Gastroesophageal sphincter (tissue), 4 donors: ENCODE results near the gene APBB3. TPM values are rescaled to one million over a fixed set of nuclear protein-coding genes. Genes with fewer than 3 reads are reported as not detected.

ENCODE experiments used
- ATAC-seq: fragments of 150-250 bp; one replicate; pipeline ENCODE4 v1.9.1; 2016; ENCODE audit warnings: mild to moderate bottlenecking, moderate library complexity
- H3K27ac ChIP-seq, 4 donors: fragments of 200-600 bp; sonication (generic) in 3 of 4; 1 replicate in 3 of 4; 2 replicates in 1 of 4; pipeline ENCODE4 v1.5.1; 2016 to 2019
- H3K27me3 ChIP-seq: fragments of 200-600 bp; sonication (generic); one replicate; pipeline ENCODE4 v1.5.1; 2019
- H3K36me3 ChIP-seq, 2 donors: fragments of 200-600 bp; sonication (generic); one replicate each; pipeline ENCODE4 v1.5.1; 2019; ENCODE audit warnings: control low read depth in 1 of 2
- H3K4me1 ChIP-seq, 3 donors: fragments of 200-600 bp; sonication (generic); 1 replicate in 2 of 3; 2 replicates in 1 of 3; pipeline ENCODE4 v1.5.1; 2016 to 2019; ENCODE audit warnings: control low read depth in 2 of 3
- H3K4me3 ChIP-seq, 2 donors: fragments of 200-600 bp; sonication (generic); one replicate each; pipeline ENCODE4 v1.5.1; 2019; ENCODE audit warnings: mild to moderate bottlenecking in 1 of 2, moderate library complexity in 1 of 2
- H3K9me3 ChIP-seq, 3 donors: fragments of 200-600 bp; sonication (generic); one replicate each; pipeline ENCODE4 v1.5.1; 2017 to 2019; ENCODE audit warnings: control low read depth in 2 of 3
- CTCF ChIP-seq, 4 experiments: fragments of 200-600 bp in 2 of 4; fragments of 450-650 bp in 2 of 4; sonication (generic) in 1 of 4; IDR thresholded peaks; one replicate each; pipeline ENCODE4 v1.5.1; 2017 to 2019; ENCODE audit warnings: antibody characterized with exemption in 4 of 4, mild to moderate bottlenecking in 2 of 4, moderate library complexity in 2 of 4
- EP300 ChIP-seq: sonication (generic); formaldehyde crosslinking; IDR thresholded peaks from one replicate; pipeline ENCODE4 v1.6.1; 2017; ENCODE audit warnings: antibody characterized with exemption, mild to moderate bottlenecking
- POLR2A ChIP-seq, 2 donors: fragments of 450-650 bp; IDR thresholded peaks; one replicate each; pipeline ENCODE4 v1.6.1; 2017; ENCODE audit warnings: antibody characterized with exemption in 2 of 2, mild to moderate bottlenecking in 2 of 2, moderate library complexity in 1 of 2
- POLR2AphosphoS5 ChIP-seq: sonication (generic); formaldehyde crosslinking; IDR thresholded peaks from one replicate; pipeline ENCODE4 v1.6.1; 2017; ENCODE audit warnings: antibody characterized with exemption
- WGBS, 2 donors: methylation state at CpG; one replicate each; pipeline ENCODE4 v1.1.5; 2018; ENCODE audit warnings: low coverage in 1 of 2; 5-methylcytosine and 5-hydroxymethylcytosine counted together
- small RNA-seq, 4 donors: library from RNA; depleted of rRNA; stranded (forward); fragments of <200 nt; gene quantifications; one replicate each; pipeline ENCODE3, GENCODE V24; 2016
- total RNA-seq, 4 donors: library from RNA; depleted of rRNA; stranded (reverse); fragments of >200 nt; gene quantifications; one replicate each; pipeline ENCODE4 v1.1.0, GENCODE V29; 2016

Gene APBB3
- total RNA-seq, 4 donors from 2014 or later = 9.7 to 25.1 (median 17.5) TPM

GRCh38 chr5:140509898-140510297 lies 54.5 kb downstream of the APBB3 start:
- TF ChIP-seq EP300 (no peak), POLR2A (IDR thresholded peaks at IDR 0.05) (no peak), POLR2AphosphoS5 (no peak), CTCF (IDR thresholded peaks at IDR 0.05) (no peak)
- Histone ChIP-seq H3K9me3 (no peaks in the 10 kb centered on the region), H3K4me3 (no peak overlapping the region), H3K27ac (no peak overlapping the region), H3K27me3 (no peaks in the 10 kb centered on the region), H3K4me1 (no peaks in the 10 kb centered on the region), H3K36me3 (peaks cover 0 to 100% of the 10 kb centered on the region in 2 donors)
- WGBS, 2 donors = 76 to 85% methylated on average over 4 of the region's 4 CpGs
- no peak for ATAC-seq

Small RNA genes within 50 kb of the gene (small RNA-seq; reads per million reads assigned to genes)
- gene RF00279 (0 reads per million in 4 donors), gene RF00443 (0 reads per million in 4 donors)

Other genes with a start within 250 kb of the APBB3 start
- gene HBEGF, start 218.0 kb downstream of the APBB3 start, total RNA-seq = 10 to 100 TPM in 1 of 4 donors, 1 to 10 TPM in 3; 4.7 to 17.4 (median 6.6) TPM
- not detected for gene SLC4A9, start 204.4 kb downstream of the APBB3 start, total RNA-seq
- 100 to 1,000 TPM in 1 of 4 donors, 10 to 100 TPM in 3; 52.7 to 156 (median 84.5) TPM for gene ANKHD1, start 162.8 kb downstream of the APBB3 start, total RNA-seq
- 10 to 100 TPM in 2 of 4 donors, 1 to 10 TPM in 2; 1.8 to 21.5 (median 11.2) TPM for gene EIF4EBP3, start 16.9 kb downstream of the APBB3 start, total RNA-seq
- gene SRA1, start 7.1 kb downstream of the APBB3 start, total RNA-seq = 10 to 100 TPM; 17.5 to 29.4 (median 23.2) TPM
- gene SLC35A4, start 230 bp upstream of the APBB3 start, total RNA-seq = 10 to 100 TPM; 24.5 to 52.0 (median 32.7) TPM
- gene CD14, start 68.6 kb upstream of the APBB3 start, total RNA-seq = 10 to 100 TPM; 20.4 to 84.5 (median 37.9) TPM
- 10 to 100 TPM; 10.9 to 72.1 (median 26.7) TPM for gene TMCO6, start 74.9 kb upstream of the APBB3 start, total RNA-seq
- gene NDUFA2, start 83.0 kb upstream of the APBB3 start, total RNA-seq = 10 to 100 TPM; 38.6 to 61.5 (median 46.1) TPM
- 100 to 1,000 TPM; 130 to 168 (median 131) TPM for gene IK, start 83.2 kb upstream of the APBB3 start, total RNA-seq
- gene WDR55, start 100.3 kb upstream of the APBB3 start, total RNA-seq = 10 to 100 TPM; 15.6 to 25.1 (median 16.9) TPM
- under 1 TPM in 3 of 4 donors, not detected in 1; 0.19 to 0.67 (median 0.62) TPM for gene DND1, start 109.0 kb upstream of the APBB3 start, total RNA-seq
- 10 to 100 TPM; 65.9 to 67.9 (median 67.1) TPM for gene HARS1, start 126.8 kb upstream of the APBB3 start, total RNA-seq
- gene HARS2, start 126.9 kb upstream of the APBB3 start, total RNA-seq = 10 to 100 TPM; 16.0 to 41.6 (median 25.5) TPM
- 10 to 100 TPM; 35.8 to 47.2 (median 45.0) TPM for gene ZMAT2, start 135.8 kb upstream of the APBB3 start, total RNA-seq
- gene PCDHA1, start 221.5 kb upstream of the APBB3 start, total RNA-seq = not detected
- under 1 TPM in 2 of 4 donors, not detected in 2; 0.19 to 0.27 TPM for gene PCDHA2, start 230.3 kb upstream of the APBB3 start, total RNA-seq
- gene PCDHA3, start 236.5 kb upstream of the APBB3 start, total RNA-seq = 1 to 10 TPM in 1 of 4 donors, under 1 TPM in 3; 0.32 to 1.4 (median 0.70) TPM
- gene PCDHA4, start 242.5 kb upstream of the APBB3 start, total RNA-seq = under 1 TPM in 3 of 4 donors, not detected in 1; 0.13 to 0.96 (median 0.31) TPM